Neural progenitor cell (in vitro differentiated cells): Measurements from ENCODE around the gene SEC16A. TPM values are rescaled to one million over a fixed set of nuclear protein-coding genes. Genes with fewer than 3 reads are reported as not detected.

ENCODE experiments used
- DNase-seq: peaks from one replicate; pipeline ENCODE4 v3.0.0-alpha.2; 2016; ENCODE audit warnings: low spot score
- H2AFZ ChIP-seq: fragments of 200-600 bp; sonication (generic); replicated peaks from 2 replicates; pipeline ENCODE4 v1.6.1; 2016; ENCODE audit warnings: antibody characterized with exemption
- H3F3A ChIP-seq: fragments of 200-600 bp; sonication (generic); 2 replicates; pipeline ENCODE4 v1.6.1; 2016; ENCODE audit warnings: antibody characterized with exemption, low read depth
- H3K27ac ChIP-seq: fragments of 200-600 bp; sonication (generic); 2 replicates; pipeline ENCODE4 v1.5.1; 2016; ENCODE audit warnings: mild to moderate bottlenecking
- H3K27me3 ChIP-seq: fragments of 200-600 bp; sonication (generic); 2 replicates; pipeline ENCODE4 v1.6.1; 2016; ENCODE audit warnings: mild to moderate bottlenecking, moderate library complexity
- H3K36me3 ChIP-seq: fragments of 200-600 bp; sonication (generic); 2 replicates; pipeline ENCODE4 v1.5.1; 2016
- H3K4me1 ChIP-seq: fragments of 200-600 bp; sonication (generic); 2 replicates; pipeline ENCODE4 v1.6.1; 2016; ENCODE audit warnings: mixed run types
- H3K4me2 ChIP-seq: fragments of 200-600 bp; sonication (generic); 2 replicates; pipeline ENCODE4 v1.6.1; 2016
- H3K4me3 ChIP-seq: fragments of 200-600 bp; sonication (generic); 2 replicates; pipeline ENCODE4 v1.5.1; 2016
- H3K79me2 ChIP-seq: fragments of 200-600 bp; sonication (generic); 2 replicates; pipeline ENCODE4 v1.6.1; 2016; ENCODE audit warnings: low read depth
- H3K9ac ChIP-seq: fragments of 200-600 bp; sonication (generic); 2 replicates; pipeline ENCODE4 v1.6.1; 2016
- H3K9me3 ChIP-seq: fragments of 200-600 bp; sonication (generic); 2 replicates; pipeline ENCODE4 v1.5.1; 2016; ENCODE audit warnings: low read depth
- H4K20me1 ChIP-seq: fragments of 200-600 bp; sonication (generic); 2 replicates; pipeline ENCODE4 v1.6.1; 2016; ENCODE audit warnings: low read depth
- H3K27ac Mint-ChIP-seq: 3 replicates; pipeline ENCODE4 v1.8.0; 2021; ENCODE audit warnings: mixed read lengths
- H3K27me3 Mint-ChIP-seq: 2 replicates; pipeline ENCODE4 v1.8.0; 2022; ENCODE audit warnings: low read depth, mild to moderate bottlenecking, inconsistent platforms, moderate library complexity, mixed read lengths; ENCODE audit not compliant: insufficient read depth
- H3K36me3 Mint-ChIP-seq: 3 replicates; pipeline ENCODE4 v1.8.0; 2021; ENCODE audit warnings: mixed read lengths
- H3K4me1 Mint-ChIP-seq: 3 replicates; pipeline ENCODE4 v1.8.0; 2021; ENCODE audit warnings: mixed read lengths
- H3K4me3 Mint-ChIP-seq: 3 replicates; pipeline ENCODE4 v1.8.0; 2021; ENCODE audit warnings: mild to moderate bottlenecking, moderate library complexity, mixed read lengths
- H3K9me3 Mint-ChIP-seq: 3 replicates; pipeline ENCODE4 v1.8.0; 2020; ENCODE audit warnings: mixed read lengths
- CTCF ChIP-seq: fragments of 200-600 bp; sonication (generic); IDR thresholded peaks from 2 replicates; pipeline ENCODE4 v1.5.1; 2017; ENCODE audit warnings: antibody characterized with exemption, mild to moderate bottlenecking
- EZH2 ChIP-seq: fragments of 200-600 bp; sonication (generic); IDR thresholded peaks from 2 replicates; pipeline ENCODE4 v1.6.1; 2017; ENCODE audit warnings: antibody characterized with exemption, mild to moderate bottlenecking, moderate library complexity
- EZH2phosphoT487 ChIP-seq: fragments of 200-600 bp; sonication (generic); IDR thresholded peaks from 2 replicates; pipeline ENCODE4 v1.6.1; 2017; ENCODE audit warnings: antibody characterized with exemption
- total RNA-seq: library from RNA; depleted of rRNA; stranded (reverse); fragments of >200 nt; gene quantifications from 2 replicates; pipeline ENCODE4 v1.2.3, GENCODE V29; 2015; ENCODE audit warnings: low replicate concordance

The SEC16A gene
- total RNA-seq, 1 donor from 2014 or later = 16.8 TPM

- H3K9me3 Mint-ChIP-seq = no peaks in the 10 kb centered on the region
- no peak overlapping the region for H3K27ac ChIP-seq
- no peaks in the 10 kb centered on the region for H3K4me1 Mint-ChIP-seq
- no peak overlapping the region for H3K4me3 Mint-ChIP-seq
- no peak overlapping the region for H3K27ac Mint-ChIP-seq
- DNase-seq = no peak
- no peaks in the 10 kb centered on the region for H3K9me3 ChIP-seq
- no peaks in the 10 kb centered on the region for H3K27me3 Mint-ChIP-seq
- no peak for TF ChIP-seq EZH2phosphoT487
- TF ChIP-seq EZH2 = no peak
- no peak for TF ChIP-seq CTCF
- H3K4me3 ChIP-seq = no peak overlapping the region
- no peak overlapping the region for H2AFZ ChIP-seq
- no peaks in the 10 kb centered on the region for H3K4me1 ChIP-seq
- no peaks in the 10 kb centered on the region for H3K79me2 ChIP-seq
- peaks cover 10% of the 10 kb centered on the region for H3K36me3 Mint-ChIP-seq
- H3K36me3 ChIP-seq = no peaks in the 10 kb centered on the region
- peaks cover 14% of the 10 kb centered on the region for H3F3A ChIP-seq
- no peak overlapping the region for H3K9ac ChIP-seq
- peaks cover 17% of the 10 kb centered on the region for H4K20me1 ChIP-seq
- no peaks in the 10 kb centered on the region for H3K27me3 ChIP-seq
- H3K4me2 ChIP-seq = no peak overlapping the region
Measured at GRCh38 chr9:136496181-136496580, 13.3 kb upstream of the SEC16A start.

- peaks cover 10% of the 10 kb centered on the region for H3K36me3 Mint-ChIP-seq
- TF ChIP-seq EZH2 = no peak
- TF ChIP-seq CTCF = no peak
- TF ChIP-seq EZH2phosphoT487 = no peak
- Histone ChIP-seq H3K4me3 (no peak overlapping the region), H4K20me1 (peaks cover 17% of the 10 kb centered on the region), H3K4me2 (no peak overlapping the region), H3K36me3 (no peaks in the 10 kb centered on the region), H3K9ac (no peak overlapping the region), H3K27ac (no peak overlapping the region), H3K4me1 (no peaks in the 10 kb centered on the region), H3K79me2 (no peaks in the 10 kb centered on the region), H3K27me3 (no peaks in the 10 kb centered on the region), H3F3A (peaks cover 14% of the 10 kb centered on the region), H2AFZ (no peak overlapping the region), H3K9me3 (no peaks in the 10 kb centered on the region)
- no peak overlapping the region for H3K4me3 Mint-ChIP-seq
- H3K4me1 Mint-ChIP-seq = no peaks in the 10 kb centered on the region
- H3K27me3 Mint-ChIP-seq = no peaks in the 10 kb centered on the region
- no peak overlapping the region for H3K27ac Mint-ChIP-seq
- H3K9me3 Mint-ChIP-seq = no peaks in the 10 kb centered on the region
- no peak for DNase-seq
Measured at GRCh38 chr9:136495238-136495800, 12.5 kb upstream of the SEC16A start.

GRCh38 chr9:136494531-136495215, 11.8 kb upstream of the SEC16A start:
- no peak overlapping the region for H3K4me3 Mint-ChIP-seq
- H3K27ac ChIP-seq = no peak overlapping the region
- H3K4me2 ChIP-seq = no peak overlapping the region
- H3K36me3 ChIP-seq = no peaks in the 10 kb centered on the region
- H3K27me3 Mint-ChIP-seq = no peaks in the 10 kb centered on the region
- H3K36me3 Mint-ChIP-seq = peaks cover 10% of the 10 kb centered on the region
- H4K20me1 ChIP-seq = peaks cover 17% of the 10 kb centered on the region
- no peak overlapping the region for H3K27ac Mint-ChIP-seq
- no peak overlapping the region for H3K9ac ChIP-seq
- no peaks in the 10 kb centered on the region for H3K79me2 ChIP-seq
- H3K4me1 ChIP-seq = no peaks in the 10 kb centered on the region
- H3K9me3 Mint-ChIP-seq = no peaks in the 10 kb centered on the region
- TF ChIP-seq EZH2 (no peak), EZH2phosphoT487 (no peak), CTCF (no peak)
- H3K4me1 Mint-ChIP-seq = peaks cover 3% of the 10 kb centered on the region
- peaks cover 14% of the 10 kb centered on the region for H3F3A ChIP-seq
- DNase-seq = no peak
- H3K27me3 ChIP-seq = no peaks in the 10 kb centered on the region
- no peak overlapping the region for H2AFZ ChIP-seq
- H3K4me3 ChIP-seq = no peak overlapping the region
- H3K9me3 ChIP-seq = no peaks in the 10 kb centered on the region
